Stimulated activated CD8-positive, alpha-beta memory T cell treated with anti-CD3 and anti-CD28 coated beads, Interleukin-7, amount 100 ng/mL, for 4 hours (primary cell): ENCODE measurements around the gene STRN3.
"Not testable (repeated sequence)": the region's sequence is repeated elsewhere in the genome, so short reads cannot be mapped to it uniquely, and the experiment has no call there.

Experiments
- DNase-seq, 2 donors: peaks; one replicate each; pipeline ENCODE4 v3.0.0-alpha.2; 2020; ENCODE audit warnings: low read depth in 2 of 2

The STRN3 gene

DNA sequence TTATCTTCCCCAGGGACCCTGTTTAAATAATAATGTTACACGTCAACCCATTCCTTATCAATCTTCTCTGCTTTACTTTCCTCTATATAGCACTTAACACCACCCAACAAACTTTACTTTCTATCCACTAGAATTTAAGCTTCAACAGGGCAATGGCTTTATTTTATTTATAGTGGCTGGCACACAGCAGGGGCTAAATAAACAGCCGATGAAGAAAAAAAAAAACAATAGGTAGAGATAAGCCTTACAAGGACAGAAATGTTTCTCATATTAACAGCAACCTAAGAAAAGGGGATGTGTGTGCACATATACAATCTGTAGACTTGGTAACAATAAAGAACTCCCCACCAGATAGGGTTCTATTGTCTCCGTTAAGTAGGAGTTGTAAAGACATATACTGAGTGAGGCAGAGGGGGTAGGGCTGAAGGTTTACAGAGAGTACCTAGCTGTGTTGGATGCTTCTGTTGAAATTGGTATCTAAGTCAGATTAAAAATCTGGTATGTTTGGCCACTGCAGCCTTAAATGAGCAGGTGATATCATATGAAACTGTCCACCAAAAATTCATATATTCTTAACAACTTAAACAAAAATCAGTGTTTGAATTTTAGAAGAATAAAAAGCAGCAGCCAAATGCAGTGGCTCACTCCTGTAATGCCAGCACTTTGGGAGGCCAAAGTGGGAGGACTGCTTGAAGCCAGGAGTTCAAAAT is 25.4 kb downstream of the STRN3 start:
- DNase-seq: no peak

DNA sequence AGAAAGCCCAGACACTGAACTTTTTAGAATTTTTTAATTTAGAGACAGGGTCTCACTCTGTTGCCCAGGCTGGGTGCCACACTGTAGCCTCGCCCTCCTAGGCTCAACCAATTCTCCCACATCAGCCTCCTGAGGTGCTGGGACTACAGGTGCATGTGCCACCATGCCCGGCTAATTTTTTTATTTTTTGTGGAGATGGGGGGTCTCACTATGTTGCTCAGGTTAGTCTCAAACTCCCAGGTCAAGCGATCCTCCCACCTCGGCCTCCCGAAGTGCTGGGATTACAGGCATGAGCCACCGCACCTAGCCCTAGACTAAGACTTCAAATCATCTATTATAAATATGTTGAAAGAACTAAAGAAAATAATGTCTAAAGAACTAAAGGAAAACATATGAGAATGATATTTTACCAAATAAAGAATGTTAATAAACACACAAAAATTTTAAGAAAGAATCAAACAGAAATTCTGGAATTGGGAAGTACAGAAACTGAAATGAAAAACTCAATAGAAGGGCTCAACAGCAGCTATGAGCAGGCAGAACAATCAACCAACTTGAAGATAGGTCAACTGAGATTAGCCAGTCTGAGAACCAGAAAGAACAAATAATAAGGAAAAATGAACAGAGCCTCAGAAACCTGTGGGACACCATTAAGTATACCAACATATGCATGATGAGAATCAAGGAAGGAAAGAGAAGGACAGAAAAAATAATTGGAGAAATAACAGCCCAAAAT is 27.0 kb downstream of the STRN3 start:
- DNase-seq: no peak

DNA sequence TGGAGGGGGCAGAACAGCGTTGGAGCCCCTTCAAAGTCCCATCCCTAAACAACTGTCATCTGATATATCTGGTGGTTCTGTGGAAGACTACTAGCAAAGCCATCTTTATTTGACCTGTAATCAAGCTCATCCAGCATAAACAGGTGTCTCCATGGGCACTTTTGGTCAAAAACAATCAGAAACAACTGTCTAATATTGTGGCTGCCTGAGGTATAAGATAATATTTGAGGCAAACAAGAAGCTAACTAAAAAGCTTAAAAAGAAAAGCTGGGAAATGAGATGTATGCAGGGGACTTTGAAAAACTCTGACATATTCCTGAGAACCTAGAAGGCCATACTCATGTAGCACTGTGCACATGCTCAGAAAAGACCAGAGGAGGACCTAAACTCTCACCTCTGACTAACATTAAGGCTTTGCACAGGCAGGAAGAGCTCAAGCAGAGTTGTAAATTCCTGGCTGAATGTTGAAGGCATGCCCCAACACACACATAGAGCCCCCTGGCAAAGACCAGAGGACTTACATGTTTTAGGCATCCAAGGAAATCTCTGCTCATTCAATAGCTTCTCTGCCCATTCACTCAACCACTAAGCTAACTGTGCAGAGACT is 28.0 kb downstream of the STRN3 start:
- no peak for DNase-seq

DNA sequence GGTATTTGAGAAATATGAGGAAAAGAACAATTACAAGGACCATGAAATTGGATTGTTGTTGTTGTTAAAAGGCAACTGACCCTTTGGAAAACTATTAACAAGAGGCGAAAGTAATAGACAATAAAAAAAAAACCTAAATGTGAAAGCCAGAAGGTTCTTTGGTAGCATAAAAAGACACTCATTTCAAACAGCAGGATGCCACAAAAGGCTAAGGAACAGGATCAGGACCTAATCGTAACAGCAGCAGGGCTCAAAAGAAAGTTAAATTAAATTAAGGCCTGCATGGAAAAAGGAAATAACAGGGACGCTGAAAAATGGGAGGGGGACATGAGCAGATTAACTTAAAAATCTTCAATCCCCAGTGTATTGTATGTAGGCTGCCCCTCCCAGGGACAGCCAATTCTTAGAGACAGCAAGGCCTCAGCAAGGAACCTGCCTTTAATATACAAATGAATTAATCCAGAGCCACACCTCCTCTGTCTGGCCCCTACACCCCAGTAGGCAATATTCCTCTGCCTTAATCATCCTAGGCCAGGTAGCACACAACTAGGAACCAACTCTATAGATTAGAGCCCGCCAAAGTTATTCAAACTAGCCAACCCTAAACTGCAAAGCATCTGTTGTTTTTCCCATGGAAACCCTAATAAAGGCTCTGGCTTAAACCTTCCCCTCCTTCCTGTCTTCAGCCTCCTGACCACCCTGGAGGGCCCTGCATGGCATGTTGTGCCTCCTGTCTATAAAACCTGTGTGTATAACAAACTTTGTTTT is 29.1 kb downstream of the STRN3 start:
- DNase-seq: no peak

DNA sequence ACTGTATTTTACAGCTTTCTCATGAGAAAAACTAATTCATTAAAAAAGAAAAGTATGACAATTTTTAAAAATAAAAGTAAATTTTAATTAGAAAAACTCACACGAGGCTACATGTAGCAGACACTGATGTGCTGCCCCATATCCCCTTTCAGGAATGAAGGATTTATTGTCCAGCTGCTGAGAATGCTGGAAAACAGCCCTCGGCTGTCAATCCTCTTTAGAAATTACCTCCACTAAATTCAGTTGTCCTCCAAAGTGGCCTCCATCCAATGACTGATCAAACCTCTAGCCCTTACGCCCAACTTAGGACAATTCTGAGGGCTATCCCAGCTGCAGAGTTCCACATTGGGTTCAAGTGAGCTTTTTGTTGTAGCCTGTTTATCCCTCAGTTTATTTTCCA is 30.5 kb downstream of the STRN3 start:
- no peak for DNase-seq

DNA sequence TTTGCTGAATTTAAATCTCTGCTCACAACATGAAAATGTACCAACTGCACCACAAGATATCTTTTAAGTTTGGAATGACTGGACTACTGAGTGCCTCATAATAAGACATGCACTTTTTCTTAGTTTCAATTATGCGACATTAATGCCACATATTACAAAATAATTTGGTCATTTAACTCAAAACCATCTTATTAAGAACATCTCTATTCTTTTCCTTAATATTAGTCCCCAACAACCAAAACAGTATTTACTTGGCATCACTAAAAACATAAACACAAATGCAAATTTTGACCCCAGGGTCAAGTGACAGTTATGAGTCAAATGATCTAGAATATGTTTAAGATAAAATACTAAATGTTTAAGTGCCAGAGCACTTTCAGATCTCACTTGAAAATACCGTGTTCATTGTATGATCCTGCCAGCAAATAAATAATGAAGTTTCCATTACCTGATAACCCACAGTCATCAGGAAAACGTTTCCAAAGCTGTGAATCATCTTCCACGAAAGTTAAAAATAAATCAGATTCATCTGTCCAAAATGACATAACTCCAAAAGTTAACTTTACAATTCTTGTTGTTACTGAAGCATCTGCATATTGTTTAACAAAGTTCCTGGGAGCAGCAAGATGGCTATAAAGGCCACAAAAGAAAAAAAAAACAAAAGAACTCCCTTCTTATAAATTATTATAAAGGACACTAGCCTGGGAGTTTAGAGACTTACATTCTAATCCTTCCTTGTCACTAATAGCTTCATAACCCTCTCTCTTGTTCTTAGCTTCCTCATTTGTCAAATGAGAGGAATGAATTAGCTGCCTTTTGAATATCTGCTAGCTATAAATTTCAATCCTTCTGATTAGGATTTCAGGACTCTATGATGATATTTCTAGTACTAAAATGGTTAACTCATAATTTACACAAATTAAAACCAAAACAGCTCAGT is 31.2 kb downstream of the STRN3 start:
- no peak for DNase-seq

DNA sequence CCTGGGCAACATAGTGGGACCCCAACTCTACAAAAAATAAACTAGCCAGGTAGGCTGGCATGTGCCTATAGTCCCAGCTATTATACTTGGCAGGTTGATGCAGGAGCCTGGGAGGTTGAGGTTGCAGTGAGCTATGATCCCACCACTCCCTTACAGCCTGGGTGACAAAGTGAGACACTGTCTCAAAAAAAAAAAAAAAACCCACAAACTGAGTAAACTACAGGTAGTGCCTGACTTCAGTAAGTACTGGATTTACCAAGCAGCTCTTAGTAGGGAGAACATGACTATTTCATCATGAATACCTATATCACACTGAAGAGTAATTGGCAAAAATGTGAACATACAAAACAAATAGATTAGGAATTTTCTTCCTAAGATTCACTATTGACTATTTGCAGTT is 33.1 kb downstream of the STRN3 start:
- no peak for DNase-seq

DNA sequence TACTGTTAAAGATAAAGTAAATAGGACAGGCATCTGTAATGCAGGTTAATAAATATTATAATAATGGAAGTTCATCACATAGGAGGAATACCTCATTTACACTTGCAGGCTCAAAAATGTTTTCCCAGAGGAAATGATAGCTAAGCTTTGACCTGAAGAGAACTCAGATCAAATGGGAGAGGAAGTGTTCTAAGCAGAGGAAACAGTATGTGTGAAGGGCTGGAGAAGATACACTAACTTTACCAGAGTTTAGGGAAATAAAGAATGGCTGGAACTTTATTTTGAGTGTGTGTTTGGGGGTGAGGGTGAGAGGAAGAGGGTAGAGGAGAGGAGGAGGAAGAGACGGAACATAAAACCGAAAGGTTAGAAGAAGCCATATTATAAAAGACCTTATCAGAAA is 34.8 kb downstream of the STRN3 start:
- no peak for DNase-seq

DNA sequence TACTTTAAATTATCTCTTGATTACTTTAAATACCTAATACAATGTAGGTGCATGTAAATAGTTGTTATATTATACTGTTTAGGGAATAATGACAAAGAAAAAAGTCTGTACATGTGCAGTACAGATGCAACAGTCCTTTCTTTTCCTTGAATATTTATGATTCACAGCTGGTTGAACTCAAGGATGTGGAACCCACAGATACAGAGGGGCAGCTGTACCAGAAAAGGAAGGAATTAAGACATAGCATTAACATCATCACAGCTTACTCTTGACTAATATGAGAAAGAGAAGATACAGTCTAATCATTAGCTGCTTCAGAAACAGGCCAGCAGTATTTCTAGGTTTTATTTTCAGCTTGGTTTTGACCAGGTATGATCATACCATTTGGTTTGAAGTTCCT is 35.4 kb downstream of the STRN3 start:
- no peak for DNase-seq

DNA sequence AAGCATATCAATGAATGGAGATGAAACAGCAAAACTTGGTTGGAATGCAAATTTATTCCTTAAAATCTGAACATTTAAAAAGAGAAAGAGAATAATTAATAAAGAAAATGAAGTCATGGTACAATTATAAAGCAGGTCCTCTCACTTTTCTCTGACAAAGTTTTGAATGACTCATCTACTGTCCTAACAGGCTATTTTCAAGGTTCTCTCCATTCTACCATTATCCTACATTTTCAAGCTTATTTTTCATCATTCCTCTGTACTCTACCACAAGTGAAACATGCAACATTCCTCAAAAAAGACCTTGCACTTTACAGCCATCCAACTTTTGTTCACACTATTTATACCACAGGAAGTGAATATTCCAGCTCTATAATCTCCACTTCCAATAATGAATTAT is 37.7 kb downstream of the STRN3 start:
- DNase-seq: no peak

DNA sequence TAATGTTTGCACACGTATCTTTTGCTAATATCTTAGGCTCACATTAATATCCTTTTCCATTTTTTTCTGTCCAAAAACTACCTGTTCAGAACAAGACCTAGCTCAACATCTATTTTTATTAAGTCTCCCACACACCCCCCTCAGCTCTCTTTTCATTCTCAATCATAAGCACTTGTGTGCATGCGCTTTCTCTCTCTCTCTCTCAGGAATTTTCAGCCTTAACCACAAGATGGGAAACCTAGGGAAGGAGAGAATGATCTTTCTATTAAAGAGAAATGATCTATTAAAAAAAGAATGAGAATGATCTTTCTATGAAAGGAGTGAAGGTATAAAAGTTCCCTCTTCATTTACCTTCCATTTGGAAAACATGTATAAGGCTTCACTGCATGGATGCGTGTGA is 40.4 kb downstream of the STRN3 start:
- no peak for DNase-seq

DNA sequence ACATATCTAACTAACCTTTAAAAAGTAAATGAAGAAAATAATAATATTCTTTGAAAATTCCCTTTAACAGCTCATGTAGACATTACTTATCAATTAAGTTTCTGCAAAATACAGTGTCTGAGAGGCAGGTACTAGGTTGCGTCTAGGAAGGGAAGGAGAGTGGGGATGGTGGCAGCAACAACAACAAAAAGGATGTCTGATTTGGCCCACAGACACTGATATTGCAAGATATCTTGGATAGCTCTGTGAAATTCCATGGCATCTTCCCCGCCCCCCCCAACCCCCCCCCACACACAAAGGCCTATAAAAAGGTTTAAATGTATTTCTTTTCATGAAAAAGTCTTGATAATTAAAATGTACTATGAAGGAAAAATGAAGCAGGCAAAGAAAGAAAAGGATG is 42.3 kb downstream of the STRN3 start:
- no peak for DNase-seq

DNA sequence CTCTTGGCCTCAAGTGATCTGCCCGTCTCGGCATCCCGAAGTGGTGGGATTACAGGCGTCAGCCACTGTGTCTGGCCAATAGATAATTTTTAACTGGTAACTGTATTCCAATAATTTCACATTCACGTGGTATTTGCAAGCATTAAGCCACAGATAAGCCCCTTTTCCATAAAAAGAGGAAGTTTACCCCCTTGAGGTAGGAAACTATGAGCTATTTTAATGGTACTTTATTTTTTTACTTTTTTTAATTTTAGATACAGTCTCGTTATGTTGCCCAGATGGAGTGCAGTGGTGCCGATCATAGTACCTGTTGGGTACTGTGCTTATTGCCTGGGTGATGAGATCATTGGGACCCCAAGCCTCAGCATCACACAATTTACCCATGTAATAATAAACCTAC is 43.6 kb downstream of the STRN3 start:
- no peak for DNase-seq

DNA sequence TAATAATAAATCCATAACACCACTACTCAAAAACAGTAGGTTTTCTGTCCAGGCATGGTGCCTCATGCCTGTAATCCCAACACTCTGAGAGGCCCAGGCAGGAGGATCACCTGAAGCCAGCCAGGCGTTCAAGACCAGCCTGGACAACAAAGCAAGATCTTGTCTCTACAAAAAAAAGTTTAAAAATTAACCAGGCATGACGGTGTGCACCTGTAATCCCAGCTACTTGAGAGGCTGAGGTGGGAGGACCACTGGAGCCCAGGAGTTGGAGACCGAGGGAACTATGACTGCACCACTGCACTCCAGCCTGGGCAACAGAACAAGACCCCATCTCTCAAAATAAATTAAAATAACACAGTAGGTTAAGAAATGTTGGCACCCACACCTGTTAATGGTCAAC is 45.2 kb downstream of the STRN3 start:
- DNase-seq: no peak

DNA sequence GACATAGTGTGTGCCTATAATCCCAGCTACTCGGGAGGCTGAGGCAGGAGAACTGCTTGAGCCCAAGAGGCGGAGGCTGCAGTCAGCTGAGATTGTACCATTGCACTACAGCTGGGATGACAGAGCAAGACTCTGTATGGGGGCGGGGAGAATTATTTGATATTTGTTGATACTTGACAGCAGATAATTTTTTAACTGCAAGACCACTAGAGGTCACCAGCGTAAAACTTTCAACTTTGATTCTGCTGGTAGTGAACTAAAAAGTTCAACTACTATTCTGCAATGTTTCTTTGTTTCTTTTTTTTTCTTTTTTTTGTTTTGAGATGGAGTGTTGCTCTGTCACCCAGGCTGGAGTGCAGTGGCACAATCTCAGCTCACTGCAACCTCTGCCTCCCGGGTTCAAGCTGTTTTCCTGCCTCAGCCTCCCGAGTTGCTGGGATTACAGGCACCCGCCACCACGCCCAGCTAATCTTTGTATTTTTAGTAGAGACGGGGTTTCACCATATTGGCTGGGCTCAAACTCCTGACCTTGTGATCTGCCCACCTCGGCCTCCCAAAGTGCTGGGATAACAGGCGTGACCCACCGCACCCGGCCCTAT is 46.0 kb downstream of the STRN3 start:
- DNase-seq: peak in 1 of 2 donors; percentile 30

DNA sequence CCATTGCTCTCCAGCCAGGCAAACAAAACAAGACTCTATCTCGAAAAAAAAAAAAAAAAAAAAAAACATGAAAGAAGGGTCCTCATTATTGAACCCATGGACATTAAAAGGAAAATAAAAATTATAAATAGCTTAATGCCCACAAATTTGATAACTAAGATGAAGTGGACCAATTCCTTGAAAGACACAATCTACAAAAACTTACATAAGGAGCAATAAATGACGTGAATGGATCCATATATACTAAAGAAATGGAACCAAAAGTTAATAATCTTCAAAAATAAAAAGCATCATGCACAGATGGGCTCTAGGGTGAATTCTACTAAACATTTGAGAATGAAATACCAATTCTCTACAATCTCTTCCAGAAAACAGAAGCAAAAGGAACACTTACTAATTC is 48.4 kb downstream of the STRN3 start:
- no peak for DNase-seq

DNA sequence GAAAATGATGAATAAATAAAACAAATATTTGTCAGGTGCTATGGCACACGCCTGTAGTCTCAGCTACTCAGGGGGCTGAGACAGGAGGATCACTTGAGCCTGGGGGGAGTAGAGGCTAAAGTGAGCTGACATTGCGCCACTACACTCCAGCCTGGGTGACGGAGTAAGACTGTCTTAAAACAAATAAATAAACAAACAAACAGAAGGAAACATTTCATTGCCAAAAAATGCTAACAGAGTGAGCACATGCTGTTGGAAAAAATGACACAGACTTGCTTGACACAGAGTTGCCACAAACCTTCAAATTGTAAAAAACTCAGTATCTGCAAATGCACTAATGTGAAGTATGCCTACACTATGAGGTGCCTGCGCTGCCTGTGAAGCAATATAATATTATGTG is 51.6 kb downstream of the STRN3 start:
- DNase-seq: no peak

DNA sequence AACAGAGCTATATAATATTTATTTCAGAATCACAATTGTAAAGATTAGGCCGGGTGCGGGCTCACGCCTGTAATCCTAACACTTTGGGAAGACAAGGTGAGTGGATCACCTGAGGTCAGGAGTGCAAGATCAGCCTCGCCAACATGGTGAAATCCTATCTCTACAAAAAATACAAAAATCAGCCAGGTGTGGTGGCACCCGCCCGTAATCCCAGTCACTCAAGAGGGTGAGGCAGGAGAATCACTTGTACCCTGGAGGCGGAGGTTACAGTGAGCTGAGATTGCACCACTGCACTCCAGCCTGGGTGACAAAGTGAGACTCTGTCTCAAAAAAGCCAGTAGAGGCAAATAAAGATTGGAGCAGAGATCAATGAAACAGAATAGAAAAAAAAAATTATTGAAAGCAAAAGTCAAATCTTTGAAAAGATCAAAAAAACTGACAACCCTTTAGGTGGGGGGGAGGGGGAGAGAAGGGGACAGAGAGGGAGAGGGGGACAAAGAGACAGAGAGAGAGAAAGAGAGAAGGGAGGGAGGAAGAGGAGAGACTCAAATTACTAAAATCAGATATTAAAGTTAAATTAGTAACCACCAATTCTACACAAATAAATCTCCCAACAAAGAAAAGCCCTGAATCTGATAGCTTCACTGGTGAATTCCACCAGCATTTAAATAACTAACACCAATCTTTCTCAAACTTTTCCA is 53.1 kb downstream of the STRN3 start:
- no peak for DNase-seq

DNA sequence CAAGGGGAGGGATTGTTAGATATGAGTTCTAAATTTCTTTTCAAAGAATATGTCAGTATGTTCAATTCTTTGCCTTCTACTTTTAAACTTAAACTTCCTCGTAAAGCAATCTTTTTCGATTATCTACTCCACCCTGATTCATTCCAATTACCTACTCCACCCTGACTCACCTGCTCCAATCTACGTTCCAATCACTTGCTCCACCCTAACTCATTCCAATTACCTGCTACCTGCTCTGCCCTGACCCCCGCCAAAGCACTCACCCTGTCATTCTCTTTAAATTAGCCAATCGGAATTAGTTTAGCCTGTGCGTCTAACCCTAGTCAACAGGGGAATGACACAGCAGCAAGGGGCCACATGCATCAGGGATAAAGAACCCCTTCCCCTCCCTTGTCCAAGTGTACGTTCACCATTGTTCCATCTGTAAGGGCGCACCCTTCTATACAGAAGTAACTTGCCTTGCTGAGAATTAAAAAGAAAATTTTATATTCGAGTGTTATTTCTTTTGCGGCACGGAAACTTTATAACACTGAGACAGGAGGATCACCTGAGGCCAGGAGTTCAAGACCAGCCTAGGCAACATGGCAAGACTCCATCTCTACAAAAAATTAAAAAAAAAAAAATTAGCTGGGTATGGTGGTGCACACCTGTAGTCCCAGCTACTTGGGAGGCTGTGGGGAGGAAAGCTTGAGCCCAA is 54.0 kb downstream of the STRN3 start:
- DNase-seq: not testable (repeated sequence)

DNA sequence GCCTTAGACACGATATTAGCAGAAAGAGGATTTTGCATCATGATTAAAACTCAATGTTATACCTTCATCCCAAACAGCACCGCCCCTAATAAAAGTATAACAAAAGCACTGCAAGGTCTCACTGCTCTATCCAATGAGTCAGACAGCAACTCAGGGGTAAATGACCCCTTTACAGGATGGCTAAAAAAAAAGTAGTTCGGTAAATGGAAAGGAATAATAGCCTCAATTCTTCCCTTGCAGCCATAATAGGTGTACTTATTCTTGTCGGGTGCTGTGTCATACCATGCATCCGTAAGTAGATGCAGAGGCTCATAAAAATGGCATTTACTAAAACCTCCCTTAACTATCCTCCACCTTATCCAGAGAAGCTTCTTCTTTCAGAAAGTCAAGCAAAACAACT is 54.6 kb downstream of the STRN3 start:
- DNase-seq: no peak
